Activated T-cell treated with anti-CD3 and anti-CD28 coated beads, Interleukin-2, amount 50 U/mL, for 1 hour (primary cell): ENCODE results near the gene PRKAA2.

ENCODE experiments used
- DNase-seq: peaks from one replicate; pipeline ENCODE4 v3.0.0-alpha.2; 2020

The PRKAA2 gene

GRCh38 chr1:56655991-56656613 is 11.0 kb downstream of the PRKAA2 start:
- DNase-seq: no peak

- no peak for DNase-seq
These were observed 13.1 kb downstream of the PRKAA2 start for GRCh38 chr1:56658254-56658653.

DNA sequence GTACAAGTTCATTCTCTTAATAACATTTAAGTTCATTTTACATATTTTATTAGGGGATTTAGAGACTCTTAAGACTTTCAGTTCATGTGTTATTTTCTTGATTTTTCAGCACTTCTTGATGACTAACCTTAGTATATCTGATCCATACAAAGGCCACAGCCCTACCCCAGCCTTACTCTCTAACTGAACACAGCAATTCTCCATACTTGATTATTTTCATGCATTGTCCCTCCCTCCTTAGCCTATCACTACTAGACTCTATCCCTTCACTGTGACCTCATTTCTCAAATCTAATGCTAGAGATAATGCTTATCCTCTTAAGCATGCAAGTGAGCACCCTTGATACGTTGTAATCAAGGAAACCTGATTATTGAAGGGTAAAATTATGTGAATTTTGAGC is 15.2 kb downstream of the PRKAA2 start:
- no peak for DNase-seq

GRCh38 chr1:56663846-56664245 is 18.7 kb downstream of the PRKAA2 start:
- DNase-seq: no peak

- no peak for DNase-seq
These were observed 20.3 kb downstream of the PRKAA2 start for GRCh38 chr1:56665384-56665783.

DNA sequence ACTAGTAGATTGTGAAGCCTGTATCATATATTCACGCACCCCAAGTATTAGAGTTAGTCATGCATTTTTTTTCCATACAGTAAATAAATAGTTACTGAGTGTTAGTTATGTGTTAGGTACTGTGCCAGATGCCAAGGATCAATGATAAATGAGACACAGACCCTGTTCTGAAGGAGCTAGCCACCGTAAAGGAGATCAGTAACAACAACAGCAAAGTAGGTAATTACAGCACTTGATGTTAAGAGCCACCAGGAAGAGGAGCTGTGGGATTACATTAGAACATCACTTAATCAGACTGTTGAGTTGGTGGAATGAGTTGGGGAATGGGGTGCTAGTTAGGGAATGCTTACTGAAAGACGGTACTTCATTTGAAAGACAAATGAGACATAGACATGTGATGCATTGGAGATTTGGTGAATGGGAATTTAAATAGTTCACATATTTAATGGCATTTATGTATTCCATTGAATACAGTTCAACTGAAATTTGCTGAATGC is 21.0 kb downstream of the PRKAA2 start:
- DNase-seq: no peak

DNA sequence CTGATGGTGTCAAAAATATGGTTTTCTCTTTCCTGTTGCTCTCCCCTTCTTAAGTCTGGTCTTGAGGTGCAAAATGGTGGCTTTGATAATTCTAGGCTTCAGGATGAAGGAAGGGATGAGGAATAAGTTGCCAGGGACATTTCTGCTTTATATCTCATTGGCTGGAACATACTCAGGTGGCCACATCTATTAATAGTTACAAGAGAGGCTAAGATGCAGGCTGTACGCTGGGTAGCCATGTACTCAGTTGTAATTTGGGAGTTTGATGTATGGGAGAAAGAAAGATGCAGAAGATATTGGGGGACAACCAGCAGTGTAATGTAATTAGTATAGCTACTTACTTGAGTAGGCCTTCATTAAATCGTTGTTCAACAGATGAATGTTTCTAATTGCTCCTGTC is 25.2 kb downstream of the PRKAA2 start:
- no peak for DNase-seq

DNA sequence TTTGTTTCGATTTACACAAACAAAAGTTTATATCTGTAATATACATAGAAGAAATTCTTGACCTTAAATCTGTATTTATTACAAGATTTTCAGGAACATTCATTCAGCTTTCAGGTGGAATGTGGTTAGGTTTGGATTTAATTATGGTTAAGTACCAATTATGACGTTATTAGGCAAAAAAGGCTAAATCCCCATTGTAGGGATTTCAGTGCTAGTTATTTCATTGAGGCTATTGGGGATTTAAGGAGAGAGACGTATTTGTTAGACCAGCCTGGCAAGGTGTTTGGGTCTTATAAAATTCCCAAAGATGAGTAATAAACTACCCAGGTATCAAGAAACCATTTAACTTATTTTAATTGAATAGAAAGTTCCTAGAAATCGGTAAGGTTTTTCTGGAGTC is 26.0 kb downstream of the PRKAA2 start:
- DNase-seq: no peak

DNA sequence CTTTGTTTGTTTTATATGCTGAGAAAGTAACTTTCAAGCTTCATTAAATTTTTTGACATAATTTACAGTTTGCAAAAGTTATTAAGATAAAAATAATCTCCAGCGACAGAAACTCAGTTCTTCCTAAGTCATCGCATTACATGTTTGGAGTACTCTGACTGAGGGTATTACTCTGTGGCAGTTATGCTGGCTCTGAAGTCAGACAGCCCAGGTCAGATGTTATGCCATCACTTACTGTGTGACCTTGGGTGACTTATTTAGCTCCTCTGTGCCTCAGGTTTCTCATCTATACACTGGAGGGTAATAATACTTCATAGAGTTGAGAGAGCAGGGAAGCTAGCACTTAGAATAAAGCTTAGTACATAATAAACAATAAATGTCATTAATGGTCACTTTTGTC is 26.4 kb downstream of the PRKAA2 start:
- no peak for DNase-seq

DNA sequence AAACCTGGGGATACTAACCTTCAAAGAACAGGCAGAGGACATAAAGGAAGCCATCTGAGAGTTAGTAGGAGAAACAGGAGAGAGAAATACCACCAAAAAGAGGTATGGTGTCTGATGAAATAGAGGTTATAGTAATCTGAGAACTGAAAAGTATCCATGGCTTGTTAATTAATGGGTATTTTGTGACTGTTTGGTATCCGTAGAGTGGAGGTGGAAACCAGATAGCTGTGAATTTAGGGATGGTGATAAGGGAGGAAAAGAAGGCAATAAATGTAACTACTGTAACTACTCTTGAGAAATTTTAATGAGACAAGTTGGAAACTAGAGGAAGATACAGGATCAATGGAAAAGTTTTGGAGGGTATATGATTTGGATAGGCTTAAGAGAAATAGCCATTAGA is 27.5 kb downstream of the PRKAA2 start:
- DNase-seq: no peak

DNA sequence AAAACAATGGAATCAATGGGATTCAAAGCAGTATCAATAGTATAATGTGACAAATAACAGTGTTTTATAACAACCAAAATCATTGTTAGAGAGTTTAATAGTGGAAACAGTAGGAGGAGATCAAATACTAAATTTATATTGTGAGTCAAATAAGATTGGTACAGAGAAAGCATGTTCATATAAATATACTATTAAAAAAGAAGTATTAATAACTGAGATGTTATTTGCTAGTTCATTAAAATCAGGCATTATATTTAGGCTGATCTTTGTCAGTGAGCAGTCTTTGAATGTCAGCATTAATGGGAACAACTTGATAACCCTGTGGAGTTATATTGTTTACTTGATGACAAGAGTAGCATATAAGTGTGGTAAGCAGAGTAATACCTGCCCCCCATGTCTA is 30.6 kb downstream of the PRKAA2 start:
- no peak for DNase-seq

GRCh38 chr1:56676571-56677035 is 31.5 kb downstream of the PRKAA2 start:
- no peak for DNase-seq

GRCh38 chr1:56683569-56683968 is 38.5 kb downstream of the PRKAA2 start:
- DNase-seq: no peak

GRCh38 chr1:56686169-56686568 is 41.1 kb downstream of the PRKAA2 start:
- no peak for DNase-seq

- no peak for DNase-seq
These were observed 43.5 kb downstream of the PRKAA2 start for GRCh38 chr1:56688522-56689026.

GRCh38 chr1:56696663-56697062 is 51.5 kb downstream of the PRKAA2 start:
- no peak for DNase-seq

DNA sequence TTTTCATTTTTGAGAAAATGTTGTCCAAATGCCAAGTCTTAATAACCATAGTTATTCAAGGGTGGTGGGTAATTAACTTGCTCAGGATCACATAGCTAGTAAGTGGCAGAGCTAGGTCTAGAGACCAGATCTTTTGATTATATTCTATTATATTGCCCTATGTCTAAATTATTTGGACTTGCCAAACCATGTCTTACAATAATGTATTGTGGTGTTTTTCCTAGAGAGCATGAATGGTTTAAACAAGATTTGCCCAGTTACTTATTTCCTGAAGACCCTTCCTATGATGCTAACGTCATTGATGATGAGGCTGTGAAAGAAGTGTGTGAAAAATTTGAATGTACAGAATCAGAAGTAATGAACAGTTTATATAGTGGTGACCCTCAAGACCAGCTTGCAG is 58.6 kb downstream of the PRKAA2 start:
- DNase-seq: no peak

GRCh38 chr1:56707379-56707778 is 62.3 kb downstream of the PRKAA2 start:
- no peak for DNase-seq

DNA sequence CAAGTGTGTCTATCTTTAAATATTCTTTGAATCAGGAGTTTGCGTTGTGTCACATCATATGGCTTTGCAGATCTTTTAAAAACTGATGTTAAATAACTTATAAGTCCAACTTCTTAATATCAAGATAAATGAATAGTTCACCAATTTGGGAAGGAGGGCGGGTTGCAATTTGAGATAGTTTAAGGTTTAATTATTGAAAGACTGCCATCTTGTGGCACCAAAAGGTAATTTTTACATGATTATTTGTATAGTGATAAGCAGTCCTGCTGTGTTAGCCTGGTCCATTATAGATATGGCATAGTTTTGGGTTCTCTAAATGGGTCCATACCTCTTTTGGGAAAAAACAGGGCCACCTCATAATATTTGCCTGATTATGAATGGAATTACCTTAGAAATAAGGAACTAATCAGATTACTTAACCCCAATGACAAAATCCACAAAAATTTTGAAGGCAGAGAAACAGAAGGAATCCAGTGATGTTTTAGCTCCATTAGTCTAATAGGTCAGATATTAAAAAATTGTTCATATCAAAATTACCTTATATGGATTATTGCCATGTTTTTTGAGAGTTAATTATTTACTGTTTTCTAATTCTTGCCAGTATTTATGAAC is 64.3 kb downstream of the PRKAA2 start:
- no peak for DNase-seq

DNA sequence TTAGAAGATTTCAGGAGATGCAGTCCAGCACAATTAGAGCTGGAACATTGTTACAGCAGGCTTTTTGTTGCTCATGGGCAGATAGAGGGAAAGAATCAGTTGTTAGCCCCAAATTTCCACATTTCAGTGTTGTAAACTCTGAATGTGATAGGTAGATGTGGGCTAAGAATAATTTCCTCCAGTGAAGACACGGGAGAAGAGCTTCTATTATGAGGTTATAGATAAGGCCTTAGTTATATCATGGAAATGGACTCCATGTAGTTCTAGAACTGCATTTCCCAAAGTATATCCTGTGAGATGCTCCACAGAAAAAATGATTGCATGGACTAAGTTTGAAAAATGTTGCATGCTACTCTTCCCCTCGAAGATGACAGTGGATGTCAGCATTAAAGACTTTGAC is 64.9 kb downstream of the PRKAA2 start:
- no peak for DNase-seq

- no peak for DNase-seq
These were observed 65.5 kb downstream of the PRKAA2 start for GRCh38 chr1:56710646-56711045.

- DNase-seq: no peak
These were observed 67.0 kb downstream of the PRKAA2 start for GRCh38 chr1:56712150-56712549.

DNA sequence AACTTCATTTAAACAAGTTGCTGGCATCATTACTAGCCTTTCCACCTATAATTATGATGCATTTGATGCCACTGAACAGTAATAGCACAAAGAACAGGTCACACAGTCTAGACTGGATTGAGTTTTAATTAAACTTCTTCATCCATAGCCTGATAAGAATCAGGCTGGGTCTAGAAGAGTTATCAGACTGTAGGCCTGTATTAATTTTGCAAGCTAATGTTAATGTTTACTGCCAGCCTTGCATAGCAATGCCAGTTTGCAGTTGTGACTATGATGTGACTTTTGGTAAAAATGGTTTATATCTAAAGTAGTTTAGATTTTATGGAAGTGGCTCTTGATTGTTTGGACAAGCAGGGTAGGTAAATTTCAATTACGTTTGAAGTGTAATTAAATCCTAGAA is 68.0 kb downstream of the PRKAA2 start:
- no peak for DNase-seq

- no peak for DNase-seq
These were observed 70.0 kb downstream of the PRKAA2 start for GRCh38 chr1:56715156-56715555.

DNA sequence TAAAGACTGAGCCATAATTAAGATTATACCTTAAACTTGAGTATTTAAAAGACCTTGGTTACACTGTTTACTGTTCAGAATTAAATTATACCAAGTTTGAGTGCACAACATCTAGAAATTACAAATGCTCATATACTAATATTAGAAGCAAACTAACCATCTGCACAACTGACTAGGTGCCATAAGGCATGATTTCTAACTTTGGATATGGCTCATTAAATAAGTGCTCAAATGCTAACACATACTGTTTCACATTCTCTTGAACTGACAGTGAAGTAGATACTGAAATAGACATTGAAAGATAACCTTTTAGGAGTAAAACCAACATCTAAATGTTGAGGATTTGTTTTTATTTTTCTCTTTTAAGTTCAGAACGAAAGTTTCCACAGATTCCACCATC is 74.1 kb downstream of the PRKAA2 start:
- no peak for DNase-seq
